22Rv1 (cell line): ENCODE measurements around the gene CENATAC.

Experiments
- ZFX ChIP-seq: fragments of 450-650 bp; IDR thresholded peaks from 2 replicates; pipeline ENCODE4 v1.6.1; 2017; ENCODE audit warnings: antibody characterized with exemption, borderline replicate concordance
- TF ChIP-seq, protein P1 (sequence below): fragments of 450-650 bp; IDR thresholded peaks from 2 replicates; pipeline ENCODE4 v1.5.1; 2017; ENCODE audit warnings: mild to moderate bottlenecking

- TF ChIP-seq, protein P1, sequence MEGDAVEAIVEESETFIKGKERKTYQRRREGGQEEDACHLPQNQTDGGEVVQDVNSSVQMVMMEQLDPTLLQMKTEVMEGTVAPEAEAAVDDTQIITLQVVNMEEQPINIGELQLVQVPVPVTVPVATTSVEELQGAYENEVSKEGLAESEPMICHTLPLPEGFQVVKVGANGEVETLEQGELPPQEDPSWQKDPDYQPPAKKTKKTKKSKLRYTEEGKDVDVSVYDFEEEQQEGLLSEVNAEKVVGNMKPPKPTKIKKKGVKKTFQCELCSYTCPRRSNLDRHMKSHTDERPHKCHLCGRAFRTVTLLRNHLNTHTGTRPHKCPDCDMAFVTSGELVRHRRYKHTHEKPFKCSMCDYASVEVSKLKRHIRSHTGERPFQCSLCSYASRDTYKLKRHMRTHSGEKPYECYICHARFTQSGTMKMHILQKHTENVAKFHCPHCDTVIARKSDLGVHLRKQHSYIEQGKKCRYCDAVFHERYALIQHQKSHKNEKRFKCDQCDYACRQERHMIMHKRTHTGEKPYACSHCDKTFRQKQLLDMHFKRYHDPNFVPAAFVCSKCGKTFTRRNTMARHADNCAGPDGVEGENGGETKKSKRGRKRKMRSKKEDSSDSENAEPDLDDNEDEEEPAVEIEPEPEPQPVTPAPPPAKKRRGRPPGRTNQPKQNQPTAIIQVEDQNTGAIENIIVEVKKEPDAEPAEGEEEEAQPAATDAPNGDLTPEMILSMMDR, result no peak
- TF ChIP-seq ZFX, result no peak
Measured at GRCh38 chr11:118980191-118980881, 17.6 kb upstream of the CENATAC start.
